ENCODE measurements around the gene ME1.
"Not testable (repeated sequence)": the region's sequence is repeated elsewhere in the genome, so short reads cannot be mapped to it uniquely, and the experiment has no call there.

Gene ME1

GRCh38 chr6:83430611-83431544 is at the start of gene ME1:
Gene ME1 (minus strand): TSS chr6:83431051. CDS start chr6:83430954, 97 bp downstream.
- DNase-seq = no peak

GRCh38 chr6:83480470-83480869 is 49.6 kb upstream of the ME1 start:
- DNase-seq = no peak

GRCh38 chr6:83479389-83479788 is 48.5 kb upstream of the ME1 start:
- DNase-seq = no peak

GRCh38 chr6:83476971-83477370 is 46.1 kb upstream of the ME1 start:
- DNase-seq = no peak

GRCh38 chr6:83474309-83474708 is 43.5 kb upstream of the ME1 start:
- no peak for DNase-seq

- DNase-seq = no peak
These were observed 41.9 kb upstream of the ME1 start for GRCh38 chr6:83472767-83473166.

- DNase-seq = no peak
These were observed 39.7 kb upstream of the ME1 start for GRCh38 chr6:83470587-83470986.

- no peak for DNase-seq
These were observed 39.1 kb upstream of the ME1 start for GRCh38 chr6:83470001-83470400.

GRCh38 chr6:83467620-83468036 is 36.8 kb upstream of the ME1 start:
- DNase-seq = no peak

- DNase-seq = no peak
These were observed 35.5 kb upstream of the ME1 start for GRCh38 chr6:83466328-83466727.

- no peak for DNase-seq
These were observed 33.7 kb upstream of the ME1 start for GRCh38 chr6:83464381-83465140.

GRCh38 chr6:83463886-83464285 is 33.0 kb upstream of the ME1 start:
- no peak for DNase-seq

- DNase-seq = no peak
These were observed 31.7 kb upstream of the ME1 start for GRCh38 chr6:83462524-83462923.

- DNase-seq = no peak
These were observed 30.6 kb upstream of the ME1 start for GRCh38 chr6:83461438-83461837.

GRCh38 chr6:83459663-83460062 is 28.8 kb upstream of the ME1 start:
- no peak for DNase-seq

GRCh38 chr6:83450015-83450414 is 19.2 kb upstream of the ME1 start:
- not testable (repeated sequence) for DNase-seq

- not testable (repeated sequence) for DNase-seq
These were observed 13.3 kb upstream of the ME1 start for GRCh38 chr6:83444086-83444699.

GRCh38 chr6:83443516-83443915 is 12.7 kb upstream of the ME1 start:
- no peak for DNase-seq

GRCh38 chr6:83442752-83443151 is 11.9 kb upstream of the ME1 start:
- no peak for DNase-seq

GRCh38 chr6:83439201-83439600 is 8.3 kb upstream of the ME1 start:
- DNase-seq = no peak

GRCh38 chr6:83436674-83437073 is 5.8 kb upstream of the ME1 start:
- no peak for DNase-seq

- DNase-seq = no peak
These were observed 2.3 kb upstream of the ME1 start for GRCh38 chr6:83433177-83433576.

GRCh38 chr6:83432636-83433035 is 1.8 kb upstream of the ME1 start:
- no peak for DNase-seq
